Central memory CD4-positive, alpha-beta T cell (primary cell): ENCODE results near the gene SYCP2L.
A peak's percentile ranks its signal among the peaks of the same experiment; 100 is the strongest.
"Not testable (repeated sequence)": the region's sequence is repeated elsewhere in the genome, so short reads cannot be mapped to it uniquely, and the experiment has no call there.

Experiments
- DNase-seq: peaks from one replicate; pipeline ENCODE4 v3.0.0; 2022
- total RNA-seq, 3 experiments: gene quantifications; one replicate each; lab custom pipeline; 2026; lab: John Stamatoyannopoulos, UW

Gene SYCP2L
- total RNA-seq = 0 to 0.05 (median 0) reads per million in 3 experiments

DNA sequence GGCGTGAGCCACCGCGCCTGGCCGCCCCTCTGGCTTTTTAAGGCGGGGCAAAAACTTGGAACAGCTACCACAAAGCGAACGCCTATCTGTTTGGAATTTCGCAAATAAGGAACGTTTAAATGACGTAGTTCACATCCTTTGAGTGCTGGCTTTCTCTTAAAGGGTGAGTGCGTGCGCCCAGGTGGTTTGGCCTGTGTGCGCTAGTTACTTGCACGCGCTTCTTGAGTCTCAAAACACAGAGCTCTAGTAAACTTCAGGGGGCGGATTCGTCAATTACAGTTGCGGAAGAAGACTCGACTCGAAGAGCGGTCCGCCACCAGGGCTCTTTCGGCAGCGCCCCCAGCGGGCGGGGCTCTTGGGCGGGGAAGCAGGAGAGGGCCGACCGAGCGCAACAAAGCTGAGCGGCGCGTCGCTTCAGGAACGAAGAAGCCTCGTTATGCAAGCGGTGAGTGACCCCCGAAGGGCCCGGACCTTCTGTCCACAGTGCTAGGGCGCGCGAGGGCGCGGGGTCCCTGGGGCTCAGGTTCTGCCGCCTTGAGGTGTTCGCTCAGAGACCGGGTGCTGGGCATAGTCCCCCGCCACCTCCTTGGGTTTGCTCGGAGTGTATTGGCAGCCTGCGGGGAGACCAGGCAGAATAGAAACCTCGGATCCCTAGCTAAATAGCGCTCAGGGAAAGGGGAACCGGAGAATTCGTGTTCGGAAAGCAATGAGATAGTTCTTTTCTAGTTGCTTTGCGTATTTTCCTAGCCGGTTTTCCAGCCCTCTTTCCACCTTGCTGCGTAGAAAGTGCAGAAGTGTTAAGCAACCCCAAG, at the start of gene SYCP2L:
Gene SYCP2L (plus strand): TSS at position 362 of the 812 bp plus-strand sequence. CDS start 75 bp downstream, at position 437.
- DNase-seq = no peak

DNA sequence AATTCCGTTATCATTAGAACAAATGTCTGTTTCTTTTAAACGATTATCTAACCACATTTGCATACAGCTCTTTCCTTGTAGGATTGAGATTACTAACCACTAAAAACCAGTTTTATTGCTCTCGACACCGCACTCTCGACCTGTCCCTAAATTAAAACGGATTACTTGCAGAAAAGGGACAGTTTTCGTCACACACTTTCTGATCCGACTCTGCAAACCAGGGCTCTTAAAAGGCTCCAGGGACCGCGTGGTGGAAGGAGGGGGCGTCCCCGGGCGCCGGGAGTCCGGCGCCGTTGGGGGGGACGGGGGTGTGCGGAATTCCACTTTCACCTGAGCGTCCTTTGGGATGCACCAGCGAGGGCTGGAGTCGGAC, 49.2 kb upstream of the SYCP2L start:
- peak; percentile 36 for DNase-seq

DNA sequence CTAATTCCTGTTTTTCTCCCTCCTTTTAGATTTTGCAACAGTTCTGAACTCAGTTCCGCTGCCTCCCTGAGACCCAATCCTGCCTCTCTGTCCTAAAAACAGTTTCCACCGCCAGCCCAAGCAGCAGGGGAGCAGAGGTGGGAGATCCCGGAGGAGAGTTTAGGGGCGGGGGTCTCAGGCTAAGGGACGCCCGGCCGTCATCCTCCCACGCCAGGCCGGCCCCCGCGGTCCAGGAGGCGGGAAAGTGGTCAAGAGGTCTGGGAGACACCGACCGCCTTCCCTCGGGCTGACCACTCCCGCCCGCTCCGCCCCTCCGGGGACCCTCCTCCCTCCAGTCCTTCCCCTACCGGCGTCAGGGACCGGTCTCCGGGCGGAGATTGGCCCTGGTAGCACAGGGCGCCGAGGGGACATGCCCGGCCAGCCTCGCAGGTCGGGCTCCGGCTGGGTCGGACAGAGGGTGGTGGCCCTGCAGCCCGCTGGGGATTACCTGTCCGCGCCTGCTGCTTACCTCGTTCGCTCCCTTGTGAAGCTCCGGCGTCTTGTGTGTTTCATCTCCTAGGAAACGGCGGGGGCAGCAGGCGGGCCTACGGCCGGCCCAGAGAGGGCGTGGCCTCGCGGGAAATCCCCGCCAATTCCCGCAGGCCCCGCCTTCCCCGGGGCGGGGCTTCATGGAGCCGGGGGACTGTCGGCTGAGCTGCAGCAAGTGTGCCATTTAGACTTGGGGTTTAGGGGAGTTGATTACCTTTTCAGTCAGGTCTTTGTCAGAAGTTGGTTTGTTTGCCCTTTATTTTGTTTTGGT, 48.7 kb upstream of the SYCP2L start, which contains the start of gene MAK:
Gene MAK (minus strand): TSS at position 545 of the 799 bp plus-strand sequence. CDS start 7,891 bp downstream, outside the sequence.
- DNase-seq = peak; percentile 89

DNA sequence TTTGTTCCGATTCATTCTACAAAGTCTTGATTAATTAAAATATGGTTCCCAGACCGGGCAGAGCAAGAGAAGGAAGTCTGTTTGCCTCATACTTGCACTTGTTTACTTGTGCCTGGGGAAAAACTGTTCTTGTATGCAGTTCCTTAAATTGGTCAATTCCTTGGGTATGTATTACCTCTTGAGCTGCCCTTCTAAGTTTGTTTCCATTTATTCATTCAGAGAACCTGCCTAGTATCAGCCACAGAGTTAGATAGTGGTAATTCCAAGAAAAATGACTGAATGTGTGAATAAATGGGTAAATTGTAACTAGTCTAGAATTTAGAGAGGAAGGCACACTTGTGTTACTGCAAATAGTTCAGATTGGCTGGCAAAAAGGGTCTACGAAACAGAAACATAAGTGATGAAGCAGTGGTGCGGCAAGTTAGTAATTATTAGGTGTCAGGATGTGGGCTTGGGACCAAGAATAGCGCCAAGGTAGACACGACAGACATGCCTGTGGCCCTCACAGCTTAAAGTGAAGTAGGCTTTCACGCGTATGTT, 48.0 kb upstream of the SYCP2L start:
- no peak for DNase-seq

DNA sequence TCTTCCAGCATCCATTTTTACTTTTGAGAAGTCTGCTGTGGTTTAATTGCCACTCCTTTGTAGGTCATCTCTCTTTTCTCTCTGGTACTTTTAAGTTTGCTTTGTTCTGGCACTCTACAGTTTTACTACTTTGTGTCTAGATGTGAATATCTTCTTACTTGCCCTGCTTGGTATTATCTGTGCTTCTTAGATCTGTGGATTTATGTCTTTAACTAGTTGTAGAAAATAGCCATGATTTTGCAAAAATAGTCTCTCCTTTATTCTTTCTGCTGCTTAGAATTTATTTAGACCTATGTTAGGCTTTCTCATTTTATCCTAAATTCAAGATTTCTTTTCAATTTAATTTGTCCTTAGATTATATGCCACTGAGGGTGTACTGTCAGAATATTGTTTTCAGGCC, 43.3 kb upstream of the SYCP2L start:
- no peak for DNase-seq

DNA sequence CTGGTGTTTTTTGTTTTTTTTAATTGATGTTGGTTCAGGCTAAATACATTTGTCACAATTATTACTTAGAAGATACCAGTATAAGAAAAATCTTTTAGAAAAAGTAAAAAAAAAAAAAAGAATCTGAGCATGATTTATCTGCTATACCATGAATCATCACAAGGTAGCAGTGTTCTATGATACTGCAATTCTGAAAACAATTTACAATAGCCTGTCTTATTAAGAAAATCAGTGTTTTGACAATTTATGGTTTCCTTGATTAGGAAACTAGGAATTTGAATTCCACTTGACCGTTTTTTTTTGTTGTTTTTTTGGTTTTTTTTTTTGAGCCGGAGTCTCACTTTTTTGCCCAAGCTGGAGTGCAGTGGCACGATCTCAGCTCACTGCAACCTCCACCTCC, 39.2 kb upstream of the SYCP2L start:
- no peak for DNase-seq

DNA sequence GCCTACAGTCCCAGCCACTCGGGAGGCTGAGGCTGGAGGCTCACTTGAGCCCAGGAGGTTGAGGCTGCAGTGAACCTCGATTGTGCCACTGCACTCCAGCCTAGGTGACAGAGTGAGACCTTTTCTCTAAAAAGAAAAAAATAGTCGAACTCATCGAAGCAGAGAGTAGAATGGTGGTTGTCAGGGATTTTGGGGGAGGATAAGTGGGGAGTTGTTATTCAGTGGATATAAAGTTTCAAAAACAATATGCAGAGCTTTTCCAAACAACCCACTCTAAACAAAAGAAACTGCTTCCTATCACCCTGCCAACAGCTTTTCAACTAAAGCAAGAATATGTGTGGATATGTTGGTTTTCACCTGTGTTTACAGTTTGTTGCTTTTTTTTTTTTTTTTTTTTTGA, 37.0 kb upstream of the SYCP2L start:
- no peak for DNase-seq

DNA sequence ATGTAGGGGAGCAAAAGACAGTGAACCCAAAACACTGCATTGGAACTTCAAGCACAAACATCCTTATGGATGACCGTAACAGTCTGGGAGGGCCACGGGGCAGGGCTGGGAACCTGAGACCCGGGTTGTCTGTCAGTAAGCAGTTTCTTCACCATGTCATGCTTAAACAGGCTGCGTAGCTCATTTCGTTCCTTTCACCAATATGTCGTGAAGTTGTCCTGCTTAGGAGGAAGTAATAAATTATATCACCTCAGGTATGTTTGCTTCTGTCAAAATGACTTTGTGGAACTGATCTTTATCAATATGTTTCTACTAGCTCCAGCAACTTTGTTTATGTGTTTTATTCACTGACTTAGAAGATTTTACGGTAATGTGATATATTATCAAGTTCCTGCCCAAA, 36.1 kb upstream of the SYCP2L start:
- no peak for DNase-seq

DNA sequence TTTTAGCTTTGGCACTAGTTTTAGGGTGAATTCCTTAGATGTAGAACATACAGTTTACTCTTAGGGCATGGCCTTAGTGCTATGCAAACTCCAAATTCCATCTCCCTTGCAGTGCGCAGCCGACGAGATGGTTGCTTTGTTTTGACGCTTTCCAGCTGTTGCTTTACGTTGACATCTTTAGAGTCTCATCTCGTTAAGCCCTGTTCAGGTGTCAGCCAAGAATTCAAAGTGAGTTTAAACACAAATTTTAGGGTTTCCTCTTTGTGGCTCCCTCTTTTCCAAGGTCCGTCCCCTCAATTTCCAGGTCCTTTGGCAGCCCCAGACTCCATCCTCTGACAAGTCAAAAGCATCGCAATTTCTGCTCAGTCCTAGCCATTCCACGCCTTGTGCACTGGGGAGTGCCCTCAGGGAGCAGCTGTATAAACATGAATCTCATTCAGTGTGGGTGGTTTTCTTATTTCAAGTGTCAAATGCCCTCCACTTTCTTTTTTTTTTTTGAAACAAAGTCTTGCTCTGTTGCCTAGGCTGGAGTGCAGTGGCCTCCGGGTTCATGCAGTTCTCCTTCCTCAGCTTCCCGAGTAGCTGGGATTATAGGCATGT, 34.4 kb upstream of the SYCP2L start:
- no peak for DNase-seq

DNA sequence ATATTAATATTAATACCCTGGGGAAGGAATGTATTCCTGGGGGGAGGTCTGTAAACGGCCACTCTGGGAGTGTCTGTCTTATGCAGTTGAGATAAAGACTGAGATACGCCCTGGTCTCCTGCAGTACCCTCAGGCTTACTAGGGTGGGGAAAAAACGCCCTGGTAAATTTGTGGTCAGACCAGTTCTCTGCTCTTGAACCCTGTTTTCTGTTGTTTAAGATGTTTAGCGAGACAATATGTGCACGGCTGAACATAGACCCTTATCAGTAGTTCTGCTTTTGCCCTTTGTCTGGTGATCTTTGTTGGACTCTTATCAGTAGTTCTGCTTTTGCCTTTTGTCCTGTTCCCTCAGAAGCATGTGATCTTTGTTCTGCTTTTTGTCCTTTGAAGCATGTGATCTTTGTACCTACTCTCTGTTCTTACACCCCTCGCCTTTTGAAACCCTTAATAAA, 33.0 kb upstream of the SYCP2L start:
- DNase-seq = not testable (repeated sequence)

DNA sequence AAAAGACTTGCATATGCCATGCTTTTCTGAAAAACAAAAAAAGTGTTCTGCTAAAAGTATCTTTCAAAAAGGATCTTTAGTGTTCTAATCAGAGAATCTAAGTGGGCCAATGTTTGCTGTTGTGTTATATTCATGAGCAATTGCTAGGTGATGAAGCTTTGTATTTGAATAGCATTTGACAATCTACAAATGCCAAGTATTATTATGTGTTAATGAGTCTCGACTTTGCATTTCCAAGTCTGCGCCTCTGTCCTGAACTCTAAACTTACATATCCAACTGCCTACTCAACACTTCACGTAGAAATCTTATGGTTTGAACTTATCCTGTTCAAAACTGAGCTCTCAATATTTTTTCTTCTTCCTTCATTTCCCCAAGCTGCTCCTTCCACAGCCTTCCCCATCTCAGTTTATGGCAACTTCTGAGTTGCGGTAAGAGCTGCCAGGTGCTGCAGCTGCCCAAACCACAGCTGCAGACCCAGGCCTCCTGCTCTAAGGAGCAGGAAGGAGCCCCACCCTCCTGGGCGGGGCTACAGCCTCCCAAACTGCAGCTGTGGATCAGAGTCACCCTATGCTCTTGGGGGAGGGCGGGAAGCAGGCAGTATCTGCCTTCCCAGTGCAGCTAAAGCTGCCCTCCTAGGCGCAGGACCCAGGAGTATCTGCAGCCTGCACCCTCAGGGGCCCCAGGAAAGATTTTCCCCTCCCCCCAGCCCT, 31.8 kb upstream of the SYCP2L start:
- no peak for DNase-seq

DNA sequence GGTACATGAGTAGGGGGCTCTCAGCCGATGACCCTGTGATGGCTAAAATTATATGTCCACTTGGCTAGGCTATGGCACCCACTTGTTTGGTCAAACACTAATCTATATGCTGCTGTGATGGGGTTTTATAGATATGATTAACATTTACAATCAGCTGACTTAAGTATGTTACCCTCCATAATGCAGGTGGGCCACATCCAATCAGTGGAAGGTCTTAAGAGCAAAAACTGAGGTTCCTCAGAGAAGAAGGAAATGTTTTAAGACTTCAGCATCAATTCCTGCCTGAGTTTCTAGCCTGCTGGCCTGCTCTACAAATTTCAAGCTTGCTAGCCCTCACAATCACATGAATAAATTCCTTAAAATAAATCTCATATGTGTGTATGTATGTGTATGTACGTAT, 29.6 kb upstream of the SYCP2L start:
- DNase-seq = no peak

DNA sequence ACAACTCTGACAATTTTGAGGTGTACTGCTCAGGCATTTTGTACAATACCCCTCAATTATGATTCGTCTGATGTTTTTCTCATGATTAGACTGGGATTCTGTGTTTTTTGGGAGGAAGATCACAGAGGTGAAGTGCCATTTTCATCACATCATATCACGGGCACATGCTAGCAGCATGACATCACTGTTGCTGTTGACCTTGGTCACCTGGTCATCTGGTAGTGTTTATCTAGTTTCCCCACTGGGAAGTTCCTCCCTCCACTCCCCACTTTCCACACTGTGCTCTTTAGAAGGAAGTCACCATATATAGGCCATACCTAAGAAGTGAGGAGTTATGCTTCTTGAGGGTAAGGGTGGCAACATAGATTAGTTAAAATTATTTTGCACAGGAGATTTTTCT, 25.8 kb upstream of the SYCP2L start:
- DNase-seq = no peak

DNA sequence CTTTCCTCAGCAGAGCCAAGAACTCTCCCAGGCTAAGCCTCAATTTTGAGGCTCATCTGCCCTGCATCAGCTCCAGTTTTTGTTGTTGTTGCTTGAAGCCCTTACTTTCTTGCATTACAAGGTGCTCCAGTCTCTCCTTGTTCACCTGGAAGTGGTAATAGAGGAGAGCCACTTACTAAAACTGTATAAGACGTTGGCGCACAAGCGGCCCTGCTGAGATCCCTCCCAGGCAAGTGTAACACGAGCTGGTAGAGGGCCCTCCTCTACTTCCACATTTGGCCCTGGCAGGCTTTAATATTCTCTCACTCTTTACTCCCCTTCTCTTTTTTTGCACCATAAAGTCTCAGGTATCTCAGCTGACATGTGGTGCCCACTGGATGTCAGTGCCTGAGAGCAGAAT, 24.5 kb upstream of the SYCP2L start:
- no peak for DNase-seq

DNA sequence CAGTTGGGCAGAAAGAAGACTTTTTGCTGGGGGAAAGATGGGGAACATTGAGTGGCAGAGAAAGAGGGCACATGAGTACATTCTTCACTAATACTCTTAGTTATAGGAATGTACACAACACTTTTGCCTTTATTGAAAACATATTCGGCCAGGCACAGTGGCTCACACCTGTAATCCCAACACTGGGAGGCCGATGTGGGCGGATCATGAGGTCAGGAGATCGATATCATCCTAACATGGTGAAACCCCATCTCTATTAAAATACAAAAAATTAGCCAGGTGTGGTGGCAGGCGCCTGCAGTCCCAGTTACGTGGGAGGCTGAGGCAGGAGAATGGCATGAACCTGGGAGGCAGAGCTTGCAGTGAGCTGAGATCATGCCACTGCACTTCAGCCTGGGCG, 23.8 kb upstream of the SYCP2L start:
- not testable (repeated sequence) for DNase-seq

DNA sequence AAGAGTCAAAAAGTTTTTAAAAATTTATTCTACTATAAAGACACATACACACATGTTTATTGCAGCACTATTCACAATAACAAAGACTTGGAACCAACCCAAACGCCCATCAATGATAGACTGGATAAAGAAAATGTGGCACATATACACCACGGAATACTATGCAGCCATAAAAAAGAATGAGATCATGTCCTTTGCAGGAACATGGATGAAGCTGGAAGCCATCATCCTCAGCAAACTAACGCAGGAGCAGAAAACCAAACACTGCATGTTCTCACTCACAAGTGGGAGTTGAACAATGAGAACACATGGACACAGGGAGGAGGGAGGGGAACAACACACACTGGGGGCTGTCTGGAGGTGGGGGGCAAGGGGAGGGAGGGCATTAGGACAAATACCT, 20.1 kb upstream of the SYCP2L start:
- not testable (repeated sequence) for DNase-seq

DNA sequence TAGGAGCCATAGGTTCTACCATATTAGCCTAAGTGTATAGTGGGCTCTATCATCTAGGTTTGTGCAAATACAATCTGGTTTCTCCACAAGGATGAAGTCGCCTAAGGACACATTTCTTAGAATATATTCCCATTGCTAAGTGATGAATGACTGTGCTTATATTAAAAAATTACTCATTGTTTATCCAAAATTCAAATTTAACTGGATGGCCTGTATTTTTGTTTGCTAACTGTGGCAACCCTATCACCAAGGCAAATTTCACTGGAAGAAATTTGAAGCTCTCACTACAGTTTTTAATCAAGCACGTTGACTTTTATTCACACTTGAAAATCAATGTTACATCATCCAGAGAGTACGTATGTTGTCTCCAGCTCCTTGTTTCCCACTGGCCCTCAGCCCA, 18.9 kb upstream of the SYCP2L start:
- no peak for DNase-seq

DNA sequence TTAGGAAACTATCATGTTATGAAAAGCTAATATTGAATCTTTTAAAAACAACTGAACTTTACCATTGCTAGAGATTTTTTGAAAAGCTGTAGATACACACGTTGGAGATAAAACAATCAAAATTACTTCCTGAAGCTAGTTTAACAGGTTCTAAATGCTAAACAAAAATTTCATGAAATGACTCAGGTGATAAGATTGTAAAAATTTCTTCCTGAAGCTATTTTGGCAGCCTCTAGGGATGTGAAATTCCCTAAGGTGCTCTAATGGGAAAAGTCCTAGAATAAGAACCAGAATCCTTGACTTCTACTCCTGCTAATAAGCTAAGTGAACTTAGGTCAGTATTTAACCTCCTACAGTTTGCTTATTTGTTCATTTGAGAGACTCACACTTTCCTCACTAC, 13.5 kb upstream of the SYCP2L start:
- no peak for DNase-seq

DNA sequence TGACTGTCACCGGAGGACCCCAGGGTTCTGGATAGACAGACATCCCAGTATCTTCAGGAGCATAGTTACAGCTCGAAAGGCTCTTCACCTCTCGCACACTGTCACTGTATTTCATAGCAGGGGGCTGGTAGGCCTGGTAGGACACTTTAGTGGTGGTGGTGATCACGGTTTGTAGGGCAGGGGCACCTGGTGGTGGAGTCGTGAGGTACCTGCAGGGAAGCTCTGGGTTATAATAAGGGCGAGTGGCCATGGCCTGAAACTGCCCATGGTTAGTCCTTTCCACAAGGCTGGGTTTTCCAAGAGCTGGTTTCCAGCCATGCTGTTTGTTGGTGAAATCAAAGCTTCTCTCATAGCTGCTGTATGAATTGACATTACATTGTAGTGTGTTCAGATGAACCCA, 12.6 kb upstream of the SYCP2L start:
- no peak for DNase-seq

DNA sequence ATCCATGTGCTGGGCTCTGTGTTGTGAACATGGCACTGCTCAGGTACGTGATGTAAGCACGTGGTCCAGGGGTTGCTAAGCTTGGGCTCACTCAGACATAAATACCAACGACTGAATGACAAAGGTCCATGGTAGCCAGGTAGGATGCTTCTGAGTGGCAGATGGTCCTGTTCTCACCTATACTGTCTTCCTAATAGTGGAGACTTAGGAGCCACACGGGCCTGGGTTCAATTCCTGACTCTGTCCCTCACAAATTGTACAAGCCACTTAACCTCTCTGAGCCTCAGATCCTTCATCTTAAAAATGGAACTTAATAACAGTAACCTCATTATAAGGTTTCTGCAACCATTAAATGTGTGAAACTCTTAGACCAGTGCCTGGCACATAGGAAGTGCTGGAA, 11.8 kb upstream of the SYCP2L start:
- DNase-seq = no peak

DNA sequence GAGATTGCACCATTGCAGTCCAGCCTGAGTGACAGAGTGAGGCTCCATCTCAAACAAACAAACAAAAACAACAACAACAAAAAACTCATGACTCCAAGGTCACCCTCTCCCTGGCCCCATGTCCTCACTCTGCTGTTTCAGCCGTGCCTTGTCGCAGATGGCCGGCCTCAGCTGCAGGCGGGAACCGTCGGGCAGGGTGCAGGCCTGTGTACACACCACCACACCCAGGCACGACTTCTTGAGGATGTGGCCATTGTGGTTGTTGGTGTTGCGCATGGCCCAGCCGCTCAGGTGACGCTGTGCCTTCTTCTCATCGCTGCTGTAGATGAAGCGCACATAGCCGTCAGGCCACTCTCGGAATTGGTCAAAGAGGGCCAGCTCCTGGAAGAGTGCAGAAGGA, 9.8 kb upstream of the SYCP2L start:
- DNase-seq = no peak

DNA sequence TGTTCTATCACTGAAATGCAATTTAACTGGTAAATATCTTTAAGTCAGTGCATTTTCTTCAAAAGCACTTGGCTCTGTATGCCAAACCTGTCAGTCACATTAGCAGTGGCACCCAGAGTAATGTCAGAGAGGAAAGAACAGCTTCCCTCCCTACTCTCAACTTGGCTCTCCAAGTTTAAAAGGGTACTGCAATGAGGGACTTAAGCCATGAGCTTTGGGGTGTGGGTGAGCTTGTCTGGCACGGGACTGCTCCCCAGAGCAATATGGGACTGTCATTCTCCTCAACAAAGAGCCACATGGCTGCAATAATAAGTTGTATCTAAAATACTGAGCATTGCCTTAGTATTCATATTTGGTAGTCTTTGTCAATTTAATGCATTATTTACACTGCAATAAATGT, 9.0 kb upstream of the SYCP2L start:
- no peak for DNase-seq

DNA sequence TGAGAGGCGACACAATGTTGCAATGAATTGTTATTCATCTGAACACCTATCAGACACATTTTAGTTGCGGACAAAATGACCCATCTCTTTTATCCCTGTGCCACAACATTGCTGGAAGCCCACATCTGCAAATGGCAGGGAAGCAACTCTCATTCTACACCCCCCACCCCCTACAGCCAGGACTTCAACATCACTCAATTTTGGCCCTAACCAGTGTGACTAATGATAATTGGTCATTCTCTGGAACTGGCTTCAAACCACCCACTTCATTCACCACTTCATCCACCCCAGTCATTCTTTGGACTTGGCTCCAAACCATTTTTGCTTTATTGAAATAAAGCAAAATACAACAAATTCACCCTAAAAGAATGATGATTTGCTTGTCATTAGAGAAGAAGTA, 6.5 kb upstream of the SYCP2L start:
- no peak for DNase-seq
